ENCODE measurements around the gene MSN. TPM values are rescaled to one million over a fixed set of nuclear protein-coding genes. Genes with fewer than 3 reads are reported as not detected.
"Not testable (repeated sequence)": the region's sequence is repeated elsewhere in the genome, so short reads cannot be mapped to it uniquely, and the experiment has no call there.

Gene MSN
- total RNA-seq, result 131 TPM
- long read RNA-seq, transcript MSN-201 (13 exons, 3,944 nt), result major isoform, 24 of 57 reads
- long read RNA-seq, partial matches to known transcripts, result 30 of 57 reads
- long read RNA-seq, other reads (novel, unspliced or antisense), result 3 of 57 reads

DNA sequence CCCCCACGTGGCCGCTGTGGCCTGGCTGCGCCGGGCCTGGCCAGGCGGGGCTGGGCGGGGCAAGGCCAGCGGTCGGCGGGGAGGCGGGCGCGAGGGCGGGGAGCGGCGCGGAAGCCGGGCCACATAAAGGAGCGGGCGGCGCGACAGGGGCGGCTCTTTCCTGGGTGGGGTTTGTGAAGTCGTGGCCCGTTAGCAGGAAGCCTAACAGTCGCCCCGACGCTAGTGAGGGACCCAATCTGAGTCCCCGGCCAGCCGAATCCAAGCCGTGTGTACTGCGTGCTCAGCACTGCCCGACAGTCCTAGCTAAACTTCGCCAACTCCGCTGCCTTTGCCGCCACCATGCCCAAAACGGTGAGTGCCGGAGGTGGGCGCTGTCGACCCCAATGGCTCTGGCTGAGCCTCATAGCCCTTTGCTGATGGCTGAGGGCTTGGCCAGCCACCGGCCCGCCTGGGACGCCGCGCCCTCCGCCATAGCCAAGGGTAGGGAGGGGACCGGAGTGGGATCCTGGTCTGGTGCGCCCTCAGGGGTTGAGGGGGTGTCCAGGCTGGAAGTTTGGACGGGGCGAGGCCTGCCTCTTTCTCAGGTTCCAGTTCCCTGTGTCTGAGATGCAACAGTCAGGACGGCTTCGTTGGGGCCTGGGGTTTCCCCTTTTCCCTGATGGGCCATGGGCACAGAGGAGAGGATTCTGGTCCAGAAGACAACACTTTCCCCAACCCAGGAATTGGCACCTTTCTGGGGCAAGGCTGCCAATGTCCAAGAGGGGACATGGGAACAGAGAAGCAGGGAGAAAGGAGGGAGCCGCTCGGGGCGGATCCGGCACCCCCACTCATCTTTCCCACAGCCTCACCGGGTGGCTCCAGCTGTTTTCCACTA is at the start of gene MSN:
Gene MSN, plus strand, starts transcription at position 152 of the 874 bp plus-strand sequence. Its CDS starts 188 bp downstream, at position 340.
- ATAC-seq, result peak; percentile 93
- intact Hi-C loops (cut with DNase I), result loop anchor here (5.0 kb wide), 2 partner anchors 40 to 70 kb away; no protein-coding TSS in a partner anchor
- peak; percentile 91 for DNase-seq (ENCODE audit: missing footprints)

DNA sequence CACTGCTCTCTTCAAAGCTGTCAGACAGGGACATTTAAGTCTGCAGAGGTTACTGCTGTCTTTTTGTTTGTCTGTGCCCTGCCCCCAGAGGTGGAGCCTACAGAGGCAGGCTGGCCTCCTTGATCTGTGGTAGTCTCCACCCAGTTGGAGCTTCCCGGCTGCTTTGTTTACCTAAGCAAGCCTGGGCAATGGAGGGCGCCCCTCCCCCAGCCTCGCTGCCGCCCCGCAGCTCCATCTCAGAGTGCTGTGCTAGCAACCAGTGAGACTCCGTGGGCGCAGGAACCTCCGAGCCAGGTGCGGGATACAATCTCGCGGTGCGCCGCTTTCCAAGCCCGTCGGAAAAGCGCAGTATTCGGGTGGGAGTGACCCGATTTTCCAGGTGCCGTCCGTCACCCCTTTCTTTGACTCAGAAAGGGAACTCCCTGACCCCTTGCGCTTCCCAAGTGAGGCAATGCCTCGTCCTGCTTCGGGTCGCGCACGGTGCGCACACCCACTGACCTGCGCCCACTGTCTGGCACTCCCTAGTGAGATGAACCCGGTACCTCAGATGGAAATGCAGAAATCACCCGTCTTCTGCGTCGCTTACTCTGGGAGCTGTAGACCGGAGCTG is 47.3 kb upstream of the MSN start:
- DNase-seq (ENCODE audit: missing footprints); ATAC-seq; intact Hi-C loops (cut with DNase I): not testable (repeated sequence)

DNA sequence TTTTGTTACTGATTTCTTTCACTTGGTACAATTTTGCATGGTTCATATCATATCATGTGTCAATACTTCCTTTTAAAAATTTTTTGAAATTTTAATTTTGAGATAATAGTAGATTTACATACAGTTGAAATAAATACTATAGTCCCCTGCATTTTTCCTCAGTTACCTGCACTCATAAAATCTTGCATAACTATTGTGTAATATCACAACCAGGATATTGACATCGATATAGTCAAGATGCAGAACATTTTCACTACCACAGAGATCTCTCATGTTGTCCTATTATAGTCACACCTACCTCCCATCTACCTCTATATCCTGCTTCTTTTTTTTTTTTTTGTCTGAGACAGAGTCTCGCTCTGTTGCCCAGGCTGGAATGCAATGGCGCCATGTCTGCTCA is 36.7 kb upstream of the MSN start:
- no peak for DNase-seq (ENCODE audit: missing footprints)
- no peak for ATAC-seq
- intact Hi-C loops (cut with DNase I), result no loop called here

DNA sequence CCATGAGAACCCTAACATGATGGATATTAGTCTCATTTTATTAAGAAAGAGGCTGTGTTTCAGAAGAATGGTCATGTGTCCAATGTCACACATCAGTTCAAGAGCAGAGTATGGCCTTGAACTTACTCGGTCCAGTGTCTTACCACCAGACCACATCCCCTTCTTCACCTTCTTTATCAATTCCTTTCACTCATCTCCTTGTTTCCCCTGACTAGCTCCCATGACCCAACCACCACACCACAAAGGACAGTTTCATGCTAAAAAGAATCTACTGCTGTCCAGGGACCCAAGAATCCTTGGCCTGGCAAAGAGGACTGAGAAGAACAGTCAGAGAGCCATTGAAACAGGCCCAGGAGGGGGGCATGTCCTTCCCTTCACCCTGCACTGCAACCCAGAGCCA is 33.6 kb upstream of the MSN start:
- intact Hi-C loops (cut with DNase I), result no loop called here
- ATAC-seq, result no peak
- DNase-seq (ENCODE audit: missing footprints), result no peak

DNA sequence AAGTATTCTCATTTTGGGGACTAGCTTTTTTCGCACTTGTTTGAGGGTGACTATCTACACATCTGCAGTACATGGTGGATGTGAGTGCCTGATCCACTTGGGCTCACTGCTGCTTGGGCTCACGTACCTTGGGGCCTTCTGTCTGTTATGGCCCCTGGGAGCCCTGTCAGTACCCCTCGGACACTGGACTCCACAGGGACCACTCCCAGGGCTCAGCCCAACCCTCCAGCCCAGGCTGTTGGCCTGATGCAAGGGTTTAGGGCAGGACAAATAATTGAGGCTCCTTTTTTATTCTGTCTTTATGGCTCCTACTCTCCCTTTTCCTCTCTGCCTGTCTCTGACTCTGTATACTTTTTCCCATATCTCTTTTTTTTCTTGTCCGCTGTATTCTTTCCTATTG is 32.7 kb upstream of the MSN start:
- DNase-seq (ENCODE audit: missing footprints), result no peak
- intact Hi-C loops (cut with DNase I), result no loop called here
- ATAC-seq, result no peak

DNA sequence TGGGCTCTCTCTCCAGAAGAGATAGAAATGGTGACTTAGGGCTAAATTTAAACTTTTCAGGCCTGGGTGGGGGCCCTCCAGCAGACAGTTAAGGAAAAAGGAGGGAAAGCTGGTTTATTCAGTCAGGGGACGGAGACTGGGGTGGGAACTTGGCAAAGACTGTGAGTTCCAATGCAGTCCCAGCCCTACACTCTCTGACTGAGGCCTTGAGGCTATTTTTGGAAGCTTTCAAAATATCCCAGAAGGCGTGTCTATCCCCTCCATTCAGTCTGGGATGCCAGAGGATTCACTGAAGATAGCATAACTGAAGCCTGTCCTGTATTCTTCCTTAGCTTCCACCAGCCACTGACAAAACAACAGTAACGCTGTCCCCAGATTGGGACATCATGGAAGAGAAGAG is 32.1 kb upstream of the MSN start:
- ATAC-seq (peak; percentile 98), DNase-seq (ENCODE audit: missing footprints) (no peak)
- intact Hi-C loops (cut with DNase I), result no loop called here

DNA sequence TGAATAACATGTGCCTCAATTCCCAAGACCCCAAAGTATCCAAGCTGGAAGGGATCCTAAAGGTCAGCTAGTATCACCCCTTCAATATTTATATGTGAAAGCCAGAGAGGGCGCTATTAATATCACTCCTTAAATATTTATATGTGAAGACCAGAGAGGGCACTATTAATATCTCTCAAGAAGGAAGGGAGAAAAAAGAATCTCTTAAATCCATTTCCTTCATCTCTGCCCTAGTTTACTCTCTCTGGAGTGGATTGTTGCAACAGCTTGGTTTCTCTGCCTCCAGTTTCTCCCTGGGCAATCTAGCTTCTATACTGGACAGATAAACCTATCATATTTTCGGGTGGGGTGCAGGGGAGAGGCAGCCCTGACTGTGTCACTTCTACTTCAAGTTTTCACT is 31.6 kb upstream of the MSN start:
- ATAC-seq, result peak; percentile 35
- intact Hi-C loops (cut with DNase I), result no loop called here
- no peak for DNase-seq (ENCODE audit: missing footprints)

DNA sequence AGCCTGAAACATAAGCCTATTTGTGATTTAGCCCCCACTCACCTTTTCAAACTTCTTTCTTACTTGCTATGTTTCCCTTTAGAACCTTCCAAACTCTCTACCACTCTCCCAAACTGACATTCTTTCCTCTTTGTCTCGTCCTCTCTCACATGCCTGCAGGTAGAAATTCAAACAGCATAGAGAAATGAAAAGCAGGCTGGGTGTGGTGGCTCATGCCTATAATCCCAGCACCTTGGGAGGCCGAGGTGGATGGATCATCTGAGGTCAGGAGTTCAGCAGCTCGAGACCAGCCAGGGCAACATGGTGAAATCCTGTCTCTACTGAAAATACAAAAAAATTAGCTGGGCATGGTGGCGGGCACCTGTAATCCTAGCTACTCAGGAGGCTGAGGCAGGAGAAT is 31.2 kb upstream of the MSN start:
- intact Hi-C loops (cut with DNase I); ATAC-seq: not testable (repeated sequence)

DNA sequence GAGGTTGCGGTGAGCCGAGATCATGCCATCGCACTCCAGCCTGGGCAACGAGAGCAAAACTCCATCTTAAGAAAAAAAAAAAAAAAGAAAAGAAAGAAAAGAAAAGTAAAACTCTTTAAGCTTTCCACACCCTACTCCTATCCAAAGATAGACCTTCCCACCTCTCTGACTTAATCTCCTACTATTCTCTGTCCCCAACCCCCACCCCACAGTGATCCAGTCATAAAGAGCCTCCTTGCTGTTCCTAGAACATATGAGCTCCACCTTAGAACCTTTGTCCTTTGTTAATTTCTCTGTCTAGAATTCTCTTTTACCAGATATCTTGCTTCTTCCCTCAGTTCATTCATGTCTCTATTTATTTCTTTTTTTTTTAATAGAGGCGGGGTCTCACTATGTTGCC is 30.1 kb upstream of the MSN start:
- ATAC-seq, result no peak
- intact Hi-C loops (cut with DNase I), result no loop called here
- DNase-seq (ENCODE audit: missing footprints), result no peak

More for the DNA sequence above, 31.2 kb upstream of the MSN start:
- DNase-seq (ENCODE audit: missing footprints), result not testable (repeated sequence)

DNA sequence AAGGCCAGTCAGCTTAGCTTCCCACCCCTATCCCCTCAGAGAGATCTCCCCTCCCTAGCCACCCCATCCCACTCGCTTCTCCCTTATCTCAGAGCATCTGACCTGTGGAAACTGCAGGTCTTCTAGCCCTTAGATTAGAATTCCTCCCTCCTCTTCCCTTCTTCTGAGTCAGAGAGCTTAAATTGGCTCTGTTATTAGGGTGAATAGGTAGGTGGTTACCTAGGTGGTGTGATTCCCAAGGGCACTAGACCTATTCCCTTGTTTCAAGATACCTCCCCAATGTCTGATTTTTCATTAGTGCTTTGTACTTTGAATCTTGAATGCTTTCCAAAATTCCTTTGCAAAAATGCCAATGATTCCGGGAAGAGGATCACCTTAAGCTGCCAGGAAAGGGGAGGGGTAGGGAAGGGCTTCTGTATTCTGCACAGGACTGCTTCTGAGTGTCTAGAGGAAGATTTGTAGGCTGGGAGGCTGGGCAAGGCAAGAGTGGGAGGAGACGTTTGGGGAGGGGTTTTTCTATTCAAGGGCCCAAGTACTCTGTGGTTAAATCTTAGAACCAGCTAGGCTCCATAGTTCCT is 24.5 kb upstream of the MSN start:
- ATAC-seq (no peak), DNase-seq (ENCODE audit: missing footprints) (no peak)
- intact Hi-C loops (cut with DNase I), result no loop called here

DNA sequence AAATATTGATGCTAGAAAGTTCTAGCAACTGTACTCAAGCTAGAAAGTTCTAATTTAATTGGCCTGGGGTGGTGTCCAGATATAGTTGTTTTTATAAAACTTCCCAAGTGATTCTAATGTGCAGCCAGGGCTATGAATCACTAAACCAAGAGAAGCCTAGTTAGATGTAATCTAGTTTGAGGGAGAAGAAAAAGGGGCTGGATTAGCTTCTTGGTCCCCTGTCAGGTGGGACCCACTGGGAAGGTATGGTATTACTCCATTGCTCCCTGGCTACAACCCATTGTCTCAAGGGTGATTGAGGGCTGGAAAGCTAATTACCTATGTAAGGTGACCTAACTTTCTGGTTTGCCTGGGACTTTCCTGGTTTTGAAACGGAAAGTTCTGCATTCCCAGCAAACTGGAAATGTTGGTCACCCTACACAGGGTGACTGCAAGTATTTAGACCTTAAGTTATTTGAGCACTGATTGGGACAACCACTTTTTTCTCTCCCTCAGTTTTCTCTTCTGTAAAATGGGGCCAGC is 23.9 kb upstream of the MSN start:
- intact Hi-C loops (cut with DNase I), result no loop called here
- DNase-seq (ENCODE audit: missing footprints) (no peak), ATAC-seq (no peak)

DNA sequence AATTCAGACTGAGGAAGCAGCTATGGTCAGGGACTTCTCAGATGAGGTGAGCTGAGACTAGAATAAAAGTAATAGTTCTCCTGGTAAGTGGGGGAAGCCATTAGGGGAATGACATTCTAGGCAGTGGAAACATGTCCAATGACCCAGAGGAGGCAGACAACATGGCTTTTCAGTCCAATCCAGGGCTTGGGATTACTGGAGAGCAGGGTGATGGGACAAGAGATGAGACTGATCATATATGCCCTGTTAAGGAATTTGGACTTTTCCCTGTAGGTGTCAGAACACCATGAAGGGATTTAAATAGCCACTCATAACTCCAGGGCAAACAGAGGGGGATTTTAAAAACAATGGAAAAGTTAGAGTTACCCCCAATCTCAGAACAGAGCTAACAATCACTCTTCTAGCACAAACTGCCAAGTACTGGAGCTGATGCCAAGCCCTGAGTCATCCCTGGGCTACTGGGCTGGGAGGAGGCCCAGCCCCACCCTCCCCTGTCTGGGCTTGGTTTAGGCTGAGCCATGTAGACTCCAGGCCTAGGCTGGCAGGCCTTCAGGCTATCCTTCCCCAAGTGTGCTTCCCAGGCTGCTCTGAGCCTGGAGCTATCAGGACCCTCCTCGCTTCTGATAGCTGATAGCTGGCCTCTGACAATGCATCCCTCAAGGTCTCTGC is 22.7 kb upstream of the MSN start:
- intact Hi-C loops (cut with DNase I), result no loop called here

DNA sequence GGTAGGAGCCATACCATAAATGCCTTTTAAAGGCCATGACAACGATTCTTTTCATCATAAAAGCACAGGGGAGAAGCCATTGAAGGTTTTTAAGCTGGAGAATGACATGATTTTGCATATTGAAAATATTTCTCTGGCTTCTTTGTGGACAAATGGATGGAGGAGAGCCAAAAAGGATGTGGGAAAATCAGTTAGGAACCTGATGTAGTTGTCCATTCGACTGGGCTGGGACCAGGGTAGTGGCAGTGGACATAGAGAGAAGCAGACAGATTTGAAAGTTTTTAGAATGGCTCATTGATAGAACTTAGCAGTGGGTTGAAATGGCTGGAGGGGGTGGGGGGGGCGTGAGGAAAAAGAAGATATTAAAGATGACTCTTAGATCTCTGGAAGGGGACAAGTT is 19.7 kb upstream of the MSN start:
- no peak for ATAC-seq
- intact Hi-C loops (cut with DNase I), result no loop called here
- DNase-seq (ENCODE audit: missing footprints), result no peak

More for the DNA sequence above, 22.7 kb upstream of the MSN start:
- DNase-seq (ENCODE audit: missing footprints) (peak; percentile 82), ATAC-seq (peak; percentile 99)

DNA sequence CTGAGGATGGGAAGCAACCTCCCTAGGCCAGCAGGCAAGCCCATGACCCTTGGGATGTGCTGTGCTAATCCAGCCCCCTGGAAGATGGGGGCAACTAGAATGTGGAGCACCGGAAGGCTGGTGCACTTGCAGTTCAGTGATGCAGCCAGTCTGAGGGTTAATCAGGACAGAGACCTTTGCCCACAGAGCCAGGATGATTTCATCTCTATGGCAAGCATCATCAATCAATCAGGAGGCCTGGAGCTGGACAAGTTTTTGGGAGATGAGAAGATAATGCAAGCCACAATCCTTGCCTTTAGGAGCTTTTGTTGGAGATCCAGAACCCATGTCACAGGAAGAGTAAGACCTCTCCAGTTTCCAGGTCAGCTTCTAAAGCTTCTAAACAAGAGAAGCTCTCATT is 15.4 kb upstream of the MSN start:
- DNase-seq (ENCODE audit: missing footprints) (no peak), ATAC-seq (no peak)
- intact Hi-C loops (cut with DNase I), result no loop called here

DNA sequence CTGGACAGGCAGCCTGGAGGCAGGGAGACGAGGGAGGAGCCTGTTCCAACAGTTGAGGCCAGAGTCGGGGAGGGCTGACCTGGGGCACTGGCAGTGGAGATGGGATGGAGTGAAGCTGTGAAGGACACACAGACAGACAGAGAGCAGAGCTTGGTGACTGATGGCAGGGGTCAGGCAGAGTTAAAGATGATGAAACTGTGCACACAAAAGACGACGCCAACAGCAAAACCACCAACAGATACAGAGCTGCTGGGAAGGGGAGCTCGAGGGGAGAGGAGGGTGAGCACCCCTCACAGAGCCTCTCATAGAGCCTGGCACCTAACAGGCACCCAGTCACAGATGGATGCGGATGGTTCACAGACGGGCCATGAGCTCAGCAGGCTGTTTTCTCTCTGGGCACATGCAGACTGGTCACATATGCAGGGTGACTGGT is 10.4 kb upstream of the MSN start:
- ATAC-seq; DNase-seq (ENCODE audit: missing footprints); intact Hi-C loops (cut with DNase I): not testable (repeated sequence)

DNA sequence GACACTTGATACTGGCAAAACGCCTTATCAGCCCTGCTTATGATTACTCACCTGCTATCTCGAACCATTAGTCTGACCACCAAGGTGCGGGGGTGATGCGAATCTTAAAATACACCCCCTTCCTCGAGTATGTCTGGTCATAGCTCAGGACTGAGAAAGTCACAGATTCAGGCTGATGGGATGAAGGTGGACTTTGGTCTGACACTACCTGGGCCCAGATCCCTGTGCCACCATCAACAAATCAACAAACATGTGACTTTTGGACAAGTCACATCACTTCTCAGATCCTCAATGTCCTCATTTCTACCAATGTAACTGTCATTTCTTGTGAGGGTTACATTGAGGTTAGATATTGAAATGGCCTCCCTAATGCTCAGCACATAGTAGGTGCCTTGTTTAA is 9.8 kb upstream of the MSN start:
- intact Hi-C loops (cut with DNase I), result no loop called here
- no peak for DNase-seq (ENCODE audit: missing footprints)
- ATAC-seq, result no peak

DNA sequence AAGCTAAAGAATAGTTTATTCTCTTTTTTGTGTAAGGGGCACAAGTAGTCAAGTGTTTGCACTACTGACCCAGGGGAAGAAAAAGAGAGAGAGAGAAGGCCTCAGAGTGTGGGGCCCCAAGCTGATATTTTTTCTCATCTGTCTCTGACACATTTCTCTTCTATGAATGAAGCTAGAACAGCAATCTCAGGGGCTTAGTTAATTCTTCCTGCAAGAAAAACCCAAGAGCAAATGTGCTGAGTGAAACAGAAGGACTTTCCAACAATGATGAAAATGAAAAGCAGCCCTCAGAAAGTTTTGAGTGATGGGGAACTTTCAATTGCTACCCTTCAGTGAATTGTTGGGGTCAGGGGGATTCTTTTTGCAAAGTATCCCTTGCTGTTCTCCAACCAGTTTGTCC is 9.2 kb upstream of the MSN start:
- intact Hi-C loops (cut with DNase I), result no loop called here
- no peak for DNase-seq (ENCODE audit: missing footprints)
- no peak for ATAC-seq

DNA sequence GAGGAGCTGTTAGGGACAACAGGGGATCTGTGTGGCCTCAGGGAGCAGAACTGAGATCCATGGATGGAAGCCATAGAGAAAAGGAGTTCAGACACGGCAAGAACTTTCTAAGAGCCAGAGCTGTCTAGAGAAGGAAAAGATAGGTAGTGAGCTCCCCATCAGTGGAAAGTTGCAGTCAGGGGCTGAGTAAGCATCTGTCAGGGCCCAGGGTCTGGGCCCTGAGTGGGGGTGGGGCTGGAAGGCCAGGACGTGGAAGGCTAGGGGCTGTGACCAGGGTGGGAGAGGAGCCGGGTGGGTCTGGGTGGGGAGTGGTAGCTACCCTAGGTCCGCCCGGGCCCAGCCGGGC is 324 bp upstream of the MSN start:
- intact Hi-C loops (cut with DNase I), result loop anchor here (5.0 kb wide), 2 partner anchors 40 to 70 kb away; no protein-coding TSS in a partner anchor
- DNase-seq (ENCODE audit: missing footprints) (no peak), ATAC-seq (no peak)

All from Right ventricle myocardium inferior (tissue), 1 donor.